Activated T-cell treated with anti-CD3 and anti-CD28 coated beads, Interleukin-2, amount 50 U/mL, for 48 hours (primary cell): ENCODE measurements around the gene TAS2R19.

ENCODE experiments used
- DNase-seq, 2 experiments: peaks; one replicate each; pipeline ENCODE4 v3.0.0-alpha.2; 2020

TAS2R19 gene

DNA sequence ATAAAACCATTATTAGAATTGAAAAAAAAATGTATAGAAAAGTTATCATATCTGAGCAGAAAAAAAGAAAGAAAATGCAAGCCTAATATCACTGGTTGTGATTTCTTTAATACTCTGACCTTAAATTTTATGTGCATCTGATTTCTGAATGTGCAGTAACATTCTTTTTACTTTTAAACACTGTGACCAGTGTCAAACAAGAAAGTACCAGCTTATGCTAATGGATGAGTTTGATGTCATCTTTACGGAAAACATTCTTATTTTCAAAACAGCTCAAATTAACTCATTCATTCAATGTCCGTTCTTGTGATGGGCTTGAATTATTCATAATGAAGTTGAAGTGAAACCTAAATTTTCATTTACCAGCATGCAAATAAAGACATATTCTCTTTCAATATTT, 35.6 kb downstream of the TAS2R19 start, which contains the start of gene TAS2R50:
TAS2R50 (minus strand) TSS at position 101 of the 400 bp plus-strand sequence; CDS start at position 49, 52 bp downstream.
- no peak for DNase-seq

DNA sequence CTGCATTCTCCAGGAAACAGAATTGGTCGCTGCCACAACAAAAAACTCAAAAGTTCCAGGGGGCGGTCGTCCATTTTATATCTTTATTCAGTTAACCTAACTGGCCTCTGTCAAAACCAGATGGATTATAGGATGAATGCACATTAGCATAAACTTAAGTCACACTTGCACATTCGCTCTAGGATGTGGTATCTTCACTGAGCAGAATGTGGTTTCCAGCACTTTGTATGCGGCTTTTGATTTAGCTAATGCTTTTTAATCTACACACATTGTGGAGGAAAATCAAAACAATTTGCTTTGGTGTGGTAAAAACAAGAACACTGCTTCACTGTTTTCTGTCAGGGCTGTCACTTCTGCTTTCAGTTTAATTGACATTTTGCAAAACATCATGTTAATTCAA, 40.2 kb downstream of the TAS2R19 start:
- no peak for DNase-seq

DNA sequence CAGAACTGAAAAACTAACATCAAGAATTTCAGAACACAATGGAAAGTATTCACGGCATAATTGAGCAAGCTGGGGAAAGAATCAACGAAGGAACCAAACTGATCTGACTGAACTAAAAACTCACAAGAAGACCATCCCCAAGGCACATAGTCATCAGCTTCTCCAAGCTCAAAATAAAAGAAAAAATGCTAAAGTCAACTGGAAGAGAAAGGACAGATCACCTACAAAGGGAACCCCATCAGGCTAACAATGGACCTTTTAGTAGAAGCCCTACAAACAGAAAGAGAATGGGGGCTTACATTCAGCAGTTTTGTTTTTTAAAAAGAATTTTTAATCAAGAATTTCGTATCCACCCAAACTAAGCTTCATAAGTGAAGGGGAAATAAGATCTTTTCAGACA, 47.5 kb downstream of the TAS2R19 start:
- no peak for DNase-seq
